OCI-M2 (cell line): ENCODE data around the gene HPS3.

ENCODE experiments used
- DNase-seq: peaks from one replicate; lab custom pipeline; 2025; ENCODE audit not compliant: unreplicated experiment; lab: John Stamatoyannopoulos, UW

Gene HPS3

DNA sequence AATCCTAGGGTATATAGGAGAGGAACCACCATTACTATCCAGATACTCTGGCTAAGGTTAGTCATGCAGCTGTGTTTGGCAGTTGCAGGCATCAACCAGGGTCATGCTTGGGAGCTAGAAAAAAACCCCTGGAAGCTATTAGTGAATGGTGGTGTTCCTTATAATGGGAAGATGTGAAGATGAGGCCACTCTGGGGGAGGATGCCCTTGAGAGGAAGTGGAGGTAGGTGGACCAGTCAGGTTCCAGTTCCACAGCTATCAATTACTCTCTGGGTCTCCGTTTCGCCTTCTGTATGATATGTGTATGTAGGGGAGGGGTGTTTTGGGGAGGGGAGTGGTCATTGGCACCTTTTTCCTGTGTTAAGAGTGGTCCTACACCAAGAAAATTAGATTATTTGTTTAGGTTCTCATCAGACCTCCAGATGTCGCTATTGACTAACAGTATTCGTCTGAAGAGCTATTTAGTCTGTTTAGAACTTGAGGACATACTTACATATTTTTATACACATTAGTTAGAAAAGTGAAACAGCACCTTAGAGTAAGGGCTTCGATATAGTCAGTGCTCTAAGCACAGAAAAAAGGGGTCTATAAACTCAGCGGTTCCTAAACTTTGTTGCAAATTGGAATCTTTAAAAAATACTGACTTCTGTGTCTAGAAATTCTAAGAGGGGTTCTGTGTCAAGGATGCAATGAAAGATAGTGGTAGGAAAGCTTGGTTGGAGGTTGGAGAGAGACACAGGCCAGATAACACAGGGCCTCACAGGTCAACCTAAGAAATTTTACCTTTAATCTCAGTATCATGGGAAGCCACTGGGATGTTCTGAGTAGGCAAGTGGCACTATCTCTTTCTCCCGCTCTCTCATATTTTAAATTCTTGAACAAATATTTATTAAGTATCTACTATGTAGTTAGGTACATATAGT lies 9.1 kb upstream of the HPS3 start:
- DNase-seq, result peak; percentile 15

DNA sequence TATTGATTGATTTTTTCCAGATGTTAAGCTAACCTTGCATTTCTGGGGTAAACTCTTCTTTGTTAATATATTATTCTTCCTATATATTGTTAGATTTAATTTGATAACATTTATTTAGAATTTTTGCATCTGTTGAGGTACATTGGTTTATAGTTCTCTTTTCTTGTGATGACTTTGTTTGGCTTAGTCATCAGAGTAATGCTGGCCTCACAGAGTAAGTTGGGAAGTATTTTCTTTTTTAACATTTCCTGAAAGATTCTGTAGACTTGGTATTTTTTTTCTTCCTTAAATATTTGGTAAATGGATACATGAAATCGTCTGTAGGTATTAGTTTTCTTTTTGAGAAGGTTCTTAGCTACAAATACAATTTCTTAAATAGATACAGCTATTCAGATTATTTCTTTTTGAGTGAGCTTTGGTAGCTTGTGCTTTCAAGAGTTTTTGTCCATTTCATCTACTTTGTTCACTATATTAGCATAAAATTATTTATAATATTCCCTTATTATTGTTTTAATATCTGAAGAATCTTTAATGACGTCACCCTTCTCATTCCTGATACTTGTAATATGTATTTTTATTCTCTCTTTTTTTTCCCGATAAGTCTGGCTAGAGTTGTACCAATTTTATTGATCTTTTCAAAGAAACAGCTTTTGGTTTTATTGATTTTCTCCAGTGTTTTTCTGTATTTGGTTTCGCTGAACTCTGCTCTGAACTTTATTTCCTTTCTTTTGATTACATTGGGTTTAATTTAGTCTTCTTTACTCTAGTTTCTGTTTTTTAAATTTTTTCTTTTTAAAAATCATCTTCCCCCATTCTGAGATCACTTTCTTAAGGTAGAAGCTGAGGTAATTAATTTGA lies 6.5 kb upstream of the HPS3 start:
- no peak for DNase-seq

DNA sequence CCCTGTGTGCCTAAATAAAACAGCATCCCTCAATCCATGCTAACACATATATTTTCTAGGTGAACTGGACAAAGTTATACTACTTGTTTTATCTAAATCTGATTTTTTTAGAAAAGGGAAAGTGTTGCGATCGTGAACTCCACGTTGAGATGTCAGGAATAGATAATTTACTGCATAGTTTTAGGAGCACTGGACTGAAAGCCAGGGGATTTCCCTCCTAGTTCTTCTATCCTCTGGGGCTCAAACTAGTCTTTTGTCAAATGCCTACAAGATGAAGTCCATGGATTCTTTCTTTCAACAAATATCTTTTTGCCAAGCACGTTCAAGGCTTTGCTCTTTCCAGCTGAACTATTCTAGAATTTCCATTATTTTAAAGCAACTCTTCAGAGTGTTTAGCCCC lies 617 bp upstream of the HPS3 start:
- no peak for DNase-seq

DNA sequence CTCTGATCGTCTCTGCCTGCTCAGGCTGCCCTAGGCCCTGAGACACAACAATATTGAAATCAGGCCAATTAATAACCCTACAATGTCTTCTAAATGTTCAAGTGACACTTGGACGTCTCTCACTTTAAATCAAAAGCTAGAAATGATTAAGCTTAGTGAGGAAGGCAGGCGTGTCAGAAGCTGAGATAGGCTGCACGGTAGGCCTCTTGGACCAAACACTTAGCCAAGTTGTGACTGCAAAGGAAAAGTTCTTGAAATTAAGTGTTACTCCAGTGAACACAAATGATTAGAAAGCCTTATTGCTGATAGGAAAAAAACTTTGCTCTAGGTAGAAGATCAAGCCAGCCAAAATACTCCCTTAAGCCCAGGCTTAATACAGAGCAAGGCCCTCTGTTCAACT lies 2.2 kb downstream of the HPS3 start:
- no peak for DNase-seq

DNA sequence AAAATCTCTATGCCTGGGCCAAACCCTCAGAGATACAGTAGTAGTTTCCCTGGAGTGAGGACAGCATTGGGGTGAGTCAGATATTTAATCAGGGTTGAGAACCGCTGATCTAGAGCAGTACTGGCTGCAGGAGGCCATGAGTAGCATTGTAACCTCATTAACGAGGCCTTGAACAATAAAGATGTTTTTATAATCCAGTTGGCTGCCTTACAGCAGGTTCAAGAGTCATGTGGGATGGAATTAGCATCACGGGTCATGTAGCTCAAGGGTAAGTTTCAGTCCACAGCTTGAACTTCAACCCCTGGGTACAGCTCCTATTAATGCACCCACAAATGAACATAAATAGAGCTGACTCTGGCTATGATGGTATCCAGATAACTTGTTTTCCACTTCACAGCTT lies 5.1 kb downstream of the HPS3 start:
- no peak for DNase-seq

DNA sequence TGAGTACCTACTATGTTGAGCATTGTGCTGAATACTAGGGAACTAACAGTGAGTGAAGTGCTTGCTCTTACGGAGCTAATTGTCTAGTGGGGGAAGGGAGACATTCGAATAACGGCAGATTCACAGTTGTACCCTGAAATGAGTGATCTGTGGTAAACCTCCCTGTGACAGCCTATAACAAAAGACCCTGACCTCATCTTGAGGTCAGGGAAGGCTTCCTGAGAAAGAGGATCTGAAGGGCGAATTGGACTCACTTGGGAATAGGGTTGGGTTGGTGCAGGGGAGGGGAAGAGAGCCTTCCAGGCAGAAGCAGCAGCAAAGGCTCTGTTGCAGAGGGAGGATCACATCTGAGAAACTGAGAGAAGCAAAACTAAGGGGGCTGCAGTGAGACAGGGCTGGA lies 13.2 kb downstream of the HPS3 start:
- DNase-seq, result no peak

DNA sequence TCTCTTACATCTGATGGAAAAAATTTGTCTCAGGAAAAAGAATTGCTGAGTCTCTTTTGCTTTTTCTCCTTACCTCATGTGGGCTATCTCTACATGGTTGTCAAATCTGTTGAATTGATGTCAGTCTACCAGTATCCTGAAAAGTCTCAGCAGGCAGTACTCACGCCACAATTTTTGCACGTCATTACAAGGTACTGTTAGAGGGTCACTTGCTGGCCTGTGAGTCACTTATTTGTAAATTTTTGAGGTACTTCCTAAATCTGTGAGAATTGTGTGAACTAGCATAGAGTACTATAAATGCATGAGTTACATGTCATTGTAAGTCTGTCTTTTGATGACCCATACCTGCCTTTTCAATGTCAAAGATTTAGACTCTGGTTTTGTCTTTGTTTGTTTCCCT lies 15.9 kb downstream of the HPS3 start:
- no peak for DNase-seq

DNA sequence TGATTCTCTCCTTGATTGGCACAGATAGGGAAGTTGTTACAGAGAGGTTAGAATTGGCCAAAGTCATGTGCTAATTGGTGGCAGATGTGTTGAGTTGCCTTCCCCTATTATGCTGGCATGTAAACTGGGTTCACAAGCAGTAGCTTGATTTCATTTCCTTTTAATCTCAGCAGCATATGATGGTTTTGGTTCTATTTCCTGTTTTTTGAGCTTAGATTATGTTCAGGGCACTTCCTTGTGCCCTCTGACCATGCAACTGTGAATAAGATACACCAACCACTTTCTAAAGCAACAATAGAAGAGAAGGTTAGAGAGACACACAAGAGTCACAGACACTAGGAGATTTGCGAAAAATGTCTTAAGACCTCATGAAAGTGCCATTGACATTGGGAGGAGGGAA lies 16.5 kb downstream of the HPS3 start:
- no peak for DNase-seq

DNA sequence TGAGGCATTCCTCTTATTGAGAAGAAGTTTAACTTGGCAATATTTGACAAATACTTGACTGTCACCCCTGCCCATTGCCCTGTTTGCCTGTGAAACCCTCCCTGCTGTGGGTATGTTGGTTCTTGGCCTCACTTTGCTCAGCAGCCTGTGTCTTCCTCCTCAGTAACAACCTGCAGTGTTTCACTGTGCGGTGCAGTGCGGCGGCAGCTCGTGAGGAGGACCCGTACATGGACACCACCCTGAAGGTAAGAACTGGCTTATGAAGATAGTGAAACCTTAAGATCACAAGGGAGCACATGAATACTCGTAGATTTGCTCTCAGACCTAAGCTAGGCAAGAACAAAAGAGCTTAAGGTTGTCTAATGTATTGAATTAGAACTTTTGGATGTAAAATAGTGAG lies 21.0 kb downstream of the HPS3 start:
- no peak for DNase-seq

DNA sequence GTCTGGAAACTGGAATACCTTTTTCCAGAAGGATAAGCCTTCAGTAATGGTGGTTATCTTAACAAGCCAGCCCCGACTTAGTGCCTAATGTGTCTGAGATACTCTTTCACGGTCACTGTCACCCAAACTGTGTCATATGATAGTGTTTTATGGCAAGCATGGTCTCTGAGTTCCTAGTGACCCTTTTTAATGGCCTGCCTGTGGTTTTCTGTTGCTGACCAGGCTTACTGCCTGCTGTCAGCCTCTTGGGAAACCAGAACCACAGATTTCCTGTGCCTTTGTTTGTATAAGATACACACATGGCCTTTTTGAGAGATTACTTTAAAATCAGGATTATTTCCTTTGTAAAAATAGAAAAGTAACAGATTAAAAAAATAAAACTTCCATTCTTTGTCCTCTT lies 22.4 kb downstream of the HPS3 start:
- DNase-seq, result peak; percentile 53

DNA sequence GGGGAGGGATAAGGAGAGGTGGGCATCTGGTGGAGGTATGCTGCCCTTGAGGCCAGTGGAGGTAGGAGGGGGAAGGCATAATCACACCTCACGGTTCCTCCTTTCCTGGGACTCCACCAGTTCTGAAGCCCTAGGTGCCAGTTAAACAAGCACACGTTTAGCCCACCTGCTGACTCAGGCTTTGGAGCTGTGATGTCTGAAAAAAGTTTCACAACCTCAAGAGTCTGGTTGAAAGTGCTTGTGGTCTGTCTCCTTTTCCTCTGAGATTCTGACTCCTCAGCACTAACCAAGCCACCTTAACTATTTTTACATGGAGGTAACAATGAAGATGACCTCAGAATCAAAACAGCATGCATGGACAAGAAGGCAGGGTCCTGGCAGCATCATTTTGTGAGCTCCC lies 23.0 kb downstream of the HPS3 start:
- DNase-seq, result no peak

DNA sequence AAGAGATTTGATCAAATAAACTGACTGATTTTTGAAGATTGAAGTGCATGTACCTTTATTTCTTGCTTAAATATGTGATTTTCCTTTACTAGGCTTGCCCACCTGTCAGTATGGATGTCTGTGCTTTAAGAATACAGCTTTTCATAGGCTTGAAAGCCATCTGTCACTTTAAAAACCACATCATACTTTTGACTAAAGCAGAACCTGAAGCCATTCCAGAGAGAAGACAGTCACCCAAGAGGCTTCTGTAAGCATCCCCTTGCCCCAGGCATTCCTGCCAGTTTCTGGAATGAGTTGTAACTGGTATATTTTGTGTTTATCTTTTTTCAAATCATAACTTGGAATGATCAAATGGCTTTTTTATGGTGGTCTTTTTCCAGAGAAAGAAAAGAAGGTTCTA lies 24.0 kb downstream of the HPS3 start:
- DNase-seq, result no peak

DNA sequence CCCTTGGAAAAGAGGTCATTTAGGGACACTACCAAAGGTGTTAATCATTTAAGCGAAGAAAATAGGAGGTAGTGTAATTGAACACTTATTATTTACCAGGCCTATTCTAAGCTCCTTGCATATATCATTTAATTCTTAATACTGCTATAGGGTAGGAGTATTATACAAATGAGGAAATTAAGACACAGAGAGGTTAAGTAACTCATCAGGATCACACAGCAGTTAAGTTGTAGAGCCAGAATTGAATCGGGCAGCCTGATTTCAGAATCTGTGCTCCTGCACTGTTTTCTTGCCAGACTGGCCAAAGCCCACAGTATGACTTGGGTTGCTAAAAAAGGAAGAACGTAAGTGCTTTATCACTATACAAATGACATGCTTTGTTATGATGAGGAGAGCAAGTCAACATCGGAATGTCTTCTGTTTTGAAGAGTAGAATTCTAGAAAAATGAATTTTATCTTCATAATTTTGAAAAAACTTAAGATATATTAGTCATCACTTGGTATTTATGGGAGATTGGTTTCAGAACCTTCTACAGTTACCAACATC lies 31.4 kb downstream of the HPS3 start:
- no peak for DNase-seq

DNA sequence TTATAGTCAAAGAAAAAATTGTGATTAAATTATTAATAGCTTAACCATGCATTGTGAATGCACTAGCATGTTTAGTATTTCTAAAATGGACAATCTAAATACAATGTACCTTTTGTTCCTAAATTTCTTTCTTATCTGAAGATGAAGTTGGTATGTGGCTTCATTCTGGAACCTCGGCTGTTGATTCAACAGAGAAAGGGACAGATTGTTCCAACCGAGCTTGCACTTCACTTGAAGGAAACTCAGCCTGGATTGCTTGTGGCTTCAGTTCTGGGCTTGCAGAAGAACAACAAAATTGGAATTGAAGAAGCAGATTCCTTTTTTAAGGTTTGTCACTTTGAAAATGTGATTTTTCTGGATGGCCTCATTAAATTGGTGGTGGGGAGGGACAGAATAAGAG lies 32.6 kb downstream of the HPS3 start:
- DNase-seq, result no peak

DNA sequence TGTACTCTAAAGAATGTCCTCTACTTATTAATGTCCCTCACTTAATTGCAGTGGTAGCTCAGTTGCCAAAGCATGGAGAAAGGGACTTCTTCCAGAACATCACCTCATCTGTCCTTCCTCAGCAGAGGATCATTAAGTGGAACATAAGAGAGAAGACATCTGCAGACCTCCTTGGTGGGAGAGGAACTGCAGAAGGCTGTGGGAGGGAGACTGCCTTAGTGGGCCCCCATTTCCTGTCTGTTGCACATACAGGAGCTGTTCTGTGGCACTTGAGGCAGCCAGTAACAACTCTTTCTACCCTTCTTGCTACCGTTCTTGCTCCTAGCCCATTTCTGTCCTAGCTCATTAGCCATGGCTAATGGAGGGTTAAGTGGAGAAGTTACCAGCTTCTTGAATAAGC lies 33.6 kb downstream of the HPS3 start:
- no peak for DNase-seq

DNA sequence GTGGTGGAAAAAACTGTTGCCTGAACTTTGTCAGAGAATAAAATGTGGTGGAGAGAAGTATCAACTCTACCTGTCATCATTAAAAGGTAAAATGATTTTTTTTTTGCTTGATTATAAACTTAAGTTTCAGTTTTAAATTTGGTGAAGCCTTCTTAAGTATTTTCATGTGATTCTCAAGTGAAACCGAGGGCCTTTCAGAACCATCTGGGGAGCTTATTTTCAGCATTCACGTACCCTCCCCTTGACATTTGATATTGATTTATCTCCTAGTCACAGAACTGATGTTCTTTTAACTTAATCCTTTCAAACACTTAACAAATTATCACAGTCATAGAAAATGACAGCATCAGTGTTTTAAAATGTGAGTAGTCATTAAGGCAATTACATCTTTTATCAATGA lies 38.5 kb downstream of the HPS3 start:
- DNase-seq, result no peak

DNA sequence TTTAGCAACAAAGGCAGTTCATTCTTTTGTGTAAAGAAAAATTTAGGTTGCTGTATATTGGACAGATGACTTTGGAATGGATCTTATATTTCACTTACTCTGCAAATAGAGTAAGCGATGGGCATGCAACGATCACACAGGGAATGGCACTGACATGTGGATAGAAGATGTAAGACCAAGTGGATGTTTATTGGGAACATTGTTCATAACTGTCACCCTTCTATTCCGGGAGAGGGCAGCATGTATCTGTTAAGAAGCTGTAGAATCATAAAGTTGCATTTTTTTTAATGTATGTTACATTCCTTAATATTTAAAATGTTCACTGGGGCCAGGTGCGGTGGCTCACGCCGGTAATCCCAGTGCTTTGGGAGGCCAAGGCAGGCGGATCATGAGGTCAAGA lies 41.2 kb downstream of the HPS3 start:
- DNase-seq, result no peak

DNA sequence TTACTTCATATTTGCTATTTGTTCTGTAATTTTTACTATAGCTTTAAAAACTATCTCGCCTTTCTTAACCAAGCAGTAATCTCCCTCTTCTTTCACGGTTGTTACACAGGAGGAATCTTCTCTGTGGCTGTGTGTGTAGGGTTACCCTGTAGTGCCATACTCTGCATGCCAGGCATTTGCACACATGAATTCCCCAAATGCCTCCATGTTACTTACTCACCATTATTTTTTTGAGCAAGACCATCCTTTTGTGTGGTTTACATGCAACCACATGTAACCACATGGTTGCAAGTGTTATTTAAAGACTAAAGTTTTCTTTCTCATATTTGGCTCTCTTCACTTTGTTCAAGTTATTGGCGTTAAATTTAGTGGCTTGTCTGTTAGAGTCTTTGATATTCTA lies 45.5 kb downstream of the HPS3 start:
- no peak for DNase-seq

DNA sequence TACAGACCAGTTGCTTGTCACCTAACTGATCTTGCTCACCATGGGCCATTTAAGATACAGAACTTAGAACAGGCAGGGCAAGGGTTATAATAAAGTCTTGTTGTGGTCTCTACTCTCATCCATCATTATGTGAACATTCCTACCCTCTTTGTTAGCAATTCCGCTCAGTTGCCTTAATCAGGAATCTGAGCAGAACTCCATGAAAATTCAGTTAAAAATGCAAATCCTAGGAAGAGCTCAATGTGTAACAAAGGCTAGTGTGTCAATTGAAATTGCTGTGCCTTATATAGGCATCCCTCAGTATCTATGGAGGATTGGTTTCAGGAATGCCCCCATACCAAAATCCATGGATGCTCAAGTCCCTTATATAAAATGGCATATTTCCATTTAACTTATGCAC lies 47.7 kb downstream of the HPS3 start:
- no peak for DNase-seq

DNA sequence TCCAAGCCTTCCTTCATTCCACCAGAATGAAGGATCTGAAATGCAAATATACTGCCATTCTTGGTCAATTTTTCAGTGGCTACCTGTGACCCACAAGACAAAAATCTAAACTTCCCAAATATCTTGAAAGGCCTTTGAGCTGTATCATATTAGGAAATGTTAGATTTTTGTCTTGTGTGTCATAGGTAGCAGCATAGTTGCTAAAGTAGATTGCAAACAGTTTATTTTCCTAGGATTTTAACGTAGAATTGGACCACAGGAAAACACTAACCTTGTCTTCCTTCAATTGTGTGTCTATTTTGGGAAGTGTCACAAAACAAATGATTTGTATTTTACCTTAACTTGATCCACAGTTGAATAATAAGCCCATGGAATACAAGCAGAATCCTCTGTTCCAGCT lies 49.8 kb downstream of the HPS3 start:
- DNase-seq, result no peak

DNA sequence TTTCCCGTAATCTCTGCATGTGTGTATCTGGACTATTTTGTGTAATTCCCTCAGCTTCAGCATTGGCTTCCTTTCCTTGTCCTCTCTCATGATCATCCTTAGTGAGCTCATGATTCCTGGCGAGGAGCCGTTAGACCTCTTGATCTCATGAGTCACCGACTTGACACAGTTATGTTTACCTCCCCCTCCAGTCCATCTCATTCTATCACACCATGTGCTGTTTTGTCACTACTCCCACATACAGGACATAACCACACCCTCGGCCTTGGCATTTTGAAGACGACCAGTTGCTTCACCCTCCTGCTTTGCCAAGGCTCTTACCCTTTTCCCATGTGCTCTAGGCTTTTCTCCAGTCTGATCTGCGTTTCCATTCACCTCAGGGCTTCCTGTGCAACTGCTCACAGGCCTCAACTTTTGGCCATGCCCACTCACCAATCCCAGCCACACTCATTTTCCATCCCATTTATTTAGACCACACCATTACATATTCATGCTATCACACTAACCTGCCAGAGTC lies 50.7 kb downstream of the HPS3 start:
- DNase-seq, result no peak

DNA sequence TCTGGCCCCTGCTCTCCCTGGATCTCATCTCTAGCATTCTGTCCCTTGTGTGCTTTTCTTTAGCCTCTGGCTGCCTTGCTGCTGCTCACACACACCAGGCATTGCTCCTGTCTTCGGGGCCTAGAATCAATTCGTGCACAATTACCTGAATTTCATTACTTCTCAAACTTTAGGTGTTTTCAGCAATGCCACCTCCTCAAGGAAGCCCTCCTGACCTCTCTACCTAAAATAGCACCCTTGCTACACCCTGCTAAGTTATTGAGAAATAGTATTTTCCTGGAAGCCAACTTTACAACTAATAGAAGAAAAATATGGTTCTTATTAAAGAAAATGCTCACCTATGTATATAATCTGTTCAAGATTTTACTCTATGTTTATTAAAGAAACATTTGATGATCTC lies 51.7 kb downstream of the HPS3 start:
- no peak for DNase-seq
